ENCODE results near the gene NDUFA13.
"Not testable (repeated sequence)": the region's sequence is repeated elsewhere in the genome, so short reads cannot be mapped to it uniquely, and the experiment has no call there.

Gene NDUFA13

GRCh38 chr19:19515642-19516519 is at the start of gene NDUFA13:
Gene NDUFA13 (plus strand): TSS chr19:19516225. CDS start chr19:19516239, 14 bp downstream.
- peak; percentile 73 for DNase-seq

- no peak for DNase-seq
Observed at GRCh38 chr19:19468424-19469050, 47.5 kb upstream of the NDUFA13 start.

- no peak for DNase-seq
Observed at GRCh38 chr19:19470579-19470978, 45.4 kb upstream of the NDUFA13 start.

- no peak for DNase-seq
Observed at GRCh38 chr19:19471682-19472081, 44.3 kb upstream of the NDUFA13 start.

- DNase-seq = not testable (repeated sequence)
Observed at GRCh38 chr19:19472106-19472505, 43.9 kb upstream of the NDUFA13 start.

GRCh38 chr19:19475015-19475765 is 40.8 kb upstream of the NDUFA13 start:
- DNase-seq = no peak

GRCh38 chr19:19475849-19476828 is 39.9 kb upstream of the NDUFA13 start:
- DNase-seq = no peak

GRCh38 chr19:19477705-19478383 is 38.2 kb upstream of the NDUFA13 start:
- no peak for DNase-seq

GRCh38 chr19:19480688-19481087 is 35.3 kb upstream of the NDUFA13 start:
- no peak for DNase-seq

GRCh38 chr19:19482809-19483596 is 33.0 kb upstream of the NDUFA13 start:
- no peak for DNase-seq

- no peak for DNase-seq
Observed at GRCh38 chr19:19485161-19485997, 30.6 kb upstream of the NDUFA13 start.

GRCh38 chr19:19485998-19486290 is 30.1 kb upstream of the NDUFA13 start:
- no peak for DNase-seq

- no peak for DNase-seq
Observed at GRCh38 chr19:19486343-19487076, 29.5 kb upstream of the NDUFA13 start.

- no peak for DNase-seq
Observed at GRCh38 chr19:19487077-19487949, 28.7 kb upstream of the NDUFA13 start.

- no peak for DNase-seq
Observed at GRCh38 chr19:19487950-19488874, 27.8 kb upstream of the NDUFA13 start.

- peak; percentile 76 for DNase-seq
Observed at GRCh38 chr19:19488875-19489690, 26.9 kb upstream of the NDUFA13 start.
